Hematopoietic multipotent progenitor cell treated with erythropoietin and hydrocortisone succinate and interleukin-3 and kit ligand, for 17 days (in vitro differentiated cells): ENCODE measurements around the gene TICRR.

ENCODE experiments used
- DNase-seq: peaks from one replicate; pipeline ENCODE4 v3.0.0-alpha.2; 2015; ENCODE audit warnings: low spot score

TICRR gene

DNA sequence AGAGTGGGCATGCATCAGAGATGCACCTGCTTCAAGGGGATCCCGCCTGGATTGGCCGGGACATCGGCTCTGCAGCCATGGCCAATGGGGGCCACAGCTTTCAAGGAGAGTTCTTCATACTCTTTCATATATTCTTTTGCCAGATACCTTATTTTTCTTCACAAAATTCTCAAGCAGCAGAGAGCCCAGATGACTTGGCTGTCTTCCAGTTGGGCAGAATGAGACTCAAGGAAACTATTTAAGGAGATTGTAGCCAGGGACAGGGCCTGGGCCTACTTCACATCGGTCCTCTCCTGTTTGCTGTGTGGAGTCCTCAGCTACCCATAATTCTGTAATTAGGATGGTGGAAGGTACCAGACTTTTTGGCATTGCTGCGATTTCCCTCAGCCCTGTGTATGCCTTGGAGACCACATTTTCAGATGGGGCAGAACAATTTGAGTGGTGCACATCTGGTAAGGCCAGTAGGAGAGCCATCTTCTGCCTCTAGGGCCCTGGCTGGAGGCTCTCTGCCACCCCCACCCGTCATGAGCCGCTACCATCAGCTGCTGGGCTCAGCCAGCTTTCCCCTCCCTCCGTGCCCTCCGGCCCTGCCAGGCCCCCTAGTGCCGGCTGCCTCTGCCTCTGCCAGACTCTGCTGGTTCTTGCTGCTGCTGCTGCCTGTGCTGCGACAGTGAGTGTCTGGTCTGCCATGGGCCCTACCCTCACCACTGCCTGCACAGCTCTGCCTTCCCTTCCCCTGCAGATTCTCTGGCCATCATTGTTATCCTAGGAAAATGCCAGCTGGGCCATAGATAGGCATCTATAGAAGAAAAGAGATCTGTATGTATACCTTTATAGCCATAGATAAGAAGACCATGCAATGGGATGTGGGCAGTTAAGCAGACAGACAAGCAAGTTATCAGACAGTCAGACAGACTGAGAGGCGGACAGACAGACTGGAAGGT is 97.2 kb downstream of the TICRR start:
- no peak for DNase-seq

DNA sequence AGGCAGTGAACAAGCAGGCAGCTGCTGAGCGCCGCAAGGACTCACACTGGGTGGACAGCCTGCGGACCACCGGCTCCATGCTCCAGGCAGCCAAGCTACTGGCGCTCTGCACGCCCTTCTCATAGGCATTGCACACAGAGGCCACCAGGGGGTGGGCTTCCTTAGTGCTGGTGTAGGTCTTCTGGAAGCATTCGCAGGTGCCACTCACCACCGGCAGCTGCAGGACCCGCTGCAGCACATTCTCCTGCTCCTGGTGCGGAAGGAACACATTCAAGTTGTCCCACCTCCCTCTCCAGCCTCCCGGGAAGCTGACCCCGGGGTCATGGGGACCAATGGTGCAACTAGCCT is 97.9 kb downstream of the TICRR start:
- no peak for DNase-seq

DNA sequence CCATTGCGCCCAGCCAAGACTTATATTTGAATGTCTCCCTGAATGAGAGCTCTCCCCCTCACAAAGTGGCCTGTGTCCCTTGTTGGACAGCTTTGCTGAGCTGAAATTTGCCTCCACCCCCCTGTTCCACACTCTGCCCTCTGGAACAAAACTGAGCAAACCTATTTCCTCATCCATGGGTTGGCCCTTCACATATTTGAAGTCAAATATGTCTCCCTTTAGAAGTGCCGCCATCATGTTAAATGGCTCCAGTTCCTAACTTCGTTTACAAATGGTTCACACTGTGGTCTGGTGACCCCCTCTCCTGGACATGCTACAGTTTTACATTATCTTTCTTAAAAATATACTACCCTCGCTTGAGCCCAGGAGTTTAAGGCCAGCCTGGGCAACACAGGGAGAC is 99.3 kb downstream of the TICRR start:
- no peak for DNase-seq

DNA sequence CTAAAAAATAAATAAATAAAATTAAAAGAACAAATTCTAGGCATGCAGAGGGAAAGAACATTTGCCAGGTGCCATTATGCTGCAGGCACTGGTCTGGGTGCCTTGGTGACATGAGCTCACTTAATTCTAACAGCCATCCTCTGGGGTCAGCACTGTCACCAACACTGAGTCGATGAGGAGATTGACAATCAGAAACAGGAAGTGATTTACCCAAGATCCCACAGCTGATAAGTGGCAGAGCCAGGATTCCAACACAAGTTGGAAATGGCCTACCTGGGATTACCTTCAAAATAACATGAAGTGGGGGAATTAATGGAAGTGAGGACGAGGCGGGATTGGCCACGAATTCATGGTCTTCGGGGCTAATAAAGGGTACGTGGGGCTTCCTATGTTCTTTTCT is 100.3 kb downstream of the TICRR start:
- DNase-seq = no peak

DNA sequence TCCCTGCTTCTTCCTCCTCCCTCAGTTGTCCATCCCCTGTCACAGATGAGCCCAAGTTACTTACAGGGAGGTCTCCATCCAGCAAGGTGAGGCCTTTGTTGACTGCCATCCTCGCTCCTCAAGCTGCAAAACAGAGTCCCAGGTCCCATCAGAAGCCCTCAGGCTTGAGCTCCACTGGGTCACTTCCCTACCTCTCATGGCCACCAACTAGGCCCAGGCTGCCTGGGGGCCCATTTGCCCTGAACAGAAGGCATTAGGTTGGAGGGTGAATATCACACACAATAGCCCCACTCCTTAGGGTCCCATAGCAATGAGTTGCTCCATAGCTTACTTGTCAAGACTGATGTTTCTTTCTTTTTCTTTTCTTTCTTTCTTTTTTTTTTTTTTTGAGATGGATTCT is 102.1 kb downstream of the TICRR start:
- DNase-seq = no peak
